Tongue (tissue), 2 donors: ENCODE data around the gene SMAD5. TPM values are rescaled to one million over a fixed set of nuclear protein-coding genes. Genes with fewer than 3 reads are reported as not detected.

Experiments
- DNase-seq: peaks from one replicate; pipeline ENCODE4 v3.0.0-alpha.2; 2015
- total RNA-seq: library from RNA; depleted of rRNA; stranded (reverse); fragments of >200 nt; gene quantifications from one replicate; pipeline ENCODE4 v1.2.3, GENCODE V29; 2014

SMAD5 gene
- total RNA-seq, 1 donor from 2014 or later, result 72.2 TPM

GRCh38 chr5:136197462-136198142 lies 65.0 kb downstream of the SMAD5 start:
- DNase-seq, result no peak

DNA sequence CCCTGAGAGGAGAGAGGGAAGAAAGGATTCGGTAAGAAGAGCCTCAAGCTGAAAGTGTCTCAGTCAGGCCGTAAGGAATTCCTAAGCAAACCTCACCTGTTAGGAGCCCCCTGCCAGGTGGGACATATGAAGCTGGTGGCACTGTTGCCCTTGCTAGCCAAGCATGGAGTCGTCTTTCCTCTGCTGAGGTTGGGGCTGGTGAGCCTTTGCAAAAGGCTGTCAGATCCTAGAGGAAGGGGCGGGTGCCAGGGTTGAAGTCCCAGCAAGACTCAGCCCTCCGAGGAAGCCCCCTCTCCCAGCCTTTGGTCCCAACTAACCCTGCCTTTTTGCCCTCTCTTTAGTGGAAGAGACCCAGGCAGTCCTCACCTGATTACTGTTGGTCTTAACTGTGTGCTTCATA lies 65.8 kb downstream of the SMAD5 start:
- DNase-seq, result no peak

- DNase-seq, result no peak
Observed at GRCh38 chr5:136199408-136199807, 66.8 kb downstream of the SMAD5 start.

- no peak for DNase-seq
Observed at GRCh38 chr5:136200130-136200529, 67.5 kb downstream of the SMAD5 start.

GRCh38 chr5:136200761-136201160 lies 68.1 kb downstream of the SMAD5 start:
- DNase-seq, result no peak

GRCh38 chr5:136201870-136202269 lies 69.2 kb downstream of the SMAD5 start:
- no peak for DNase-seq

- peak; percentile 36 for DNase-seq
Observed at GRCh38 chr5:136202469-136203205, 70.0 kb downstream of the SMAD5 start.

DNA sequence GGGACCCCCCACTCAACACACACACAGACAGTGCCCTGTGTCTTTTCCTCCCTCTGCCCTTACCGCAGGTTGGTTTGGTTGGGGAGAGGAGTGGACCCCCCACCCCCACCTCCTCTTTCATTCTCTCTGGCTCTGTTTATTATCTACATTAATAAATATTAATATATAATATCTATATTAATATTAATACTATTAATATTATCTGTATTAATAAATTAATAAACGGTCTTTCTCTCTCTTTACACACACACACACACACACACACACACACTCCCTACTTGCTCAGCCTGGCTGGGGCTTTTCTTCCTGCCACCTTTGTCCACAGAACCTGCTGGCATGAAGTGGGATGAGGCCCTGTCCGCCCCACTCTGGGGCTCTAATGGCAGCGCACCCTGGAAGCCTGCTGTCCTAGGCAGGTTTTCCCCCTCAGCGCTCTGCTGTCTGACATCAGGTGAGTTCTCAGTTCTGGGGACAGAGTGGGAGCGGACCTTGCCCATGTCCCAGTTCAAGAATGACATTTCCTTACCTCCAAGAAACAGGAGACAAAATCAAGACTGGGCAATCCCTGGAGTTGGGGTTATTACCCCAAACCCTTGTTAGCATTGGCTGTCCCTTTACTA lies 70.8 kb downstream of the SMAD5 start:
- DNase-seq, result no peak

DNA sequence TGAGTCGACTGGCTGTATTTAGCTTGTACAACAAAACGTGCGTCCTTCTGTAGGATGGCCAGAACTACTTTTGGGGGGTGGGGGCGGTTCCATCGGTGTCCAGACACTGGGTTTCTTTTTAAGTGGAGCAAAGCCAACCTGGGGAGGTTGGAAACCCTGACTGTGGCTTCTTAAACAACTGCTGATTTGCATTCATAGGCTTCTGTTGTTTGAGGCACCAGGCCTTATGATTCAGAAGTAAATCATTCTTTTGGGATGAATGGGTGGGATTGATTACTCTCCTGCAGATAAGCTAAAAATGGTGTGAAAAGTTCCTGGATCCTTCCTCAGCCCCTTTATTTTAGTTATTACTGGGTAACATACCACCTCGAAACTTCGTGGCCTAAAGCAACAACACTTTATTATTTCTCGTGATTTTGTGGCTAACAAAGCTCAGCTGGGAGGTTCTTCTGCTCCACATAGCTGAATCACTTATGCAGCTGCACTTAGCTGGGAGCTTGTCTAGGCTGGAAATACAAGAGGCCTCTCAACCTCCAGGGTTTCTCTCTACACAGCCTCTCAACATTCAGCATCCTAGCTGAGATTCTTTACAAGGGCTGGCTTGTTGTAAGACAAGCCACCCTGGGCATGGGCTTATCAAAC lies 72.5 kb downstream of the SMAD5 start:
- no peak for DNase-seq

DNA sequence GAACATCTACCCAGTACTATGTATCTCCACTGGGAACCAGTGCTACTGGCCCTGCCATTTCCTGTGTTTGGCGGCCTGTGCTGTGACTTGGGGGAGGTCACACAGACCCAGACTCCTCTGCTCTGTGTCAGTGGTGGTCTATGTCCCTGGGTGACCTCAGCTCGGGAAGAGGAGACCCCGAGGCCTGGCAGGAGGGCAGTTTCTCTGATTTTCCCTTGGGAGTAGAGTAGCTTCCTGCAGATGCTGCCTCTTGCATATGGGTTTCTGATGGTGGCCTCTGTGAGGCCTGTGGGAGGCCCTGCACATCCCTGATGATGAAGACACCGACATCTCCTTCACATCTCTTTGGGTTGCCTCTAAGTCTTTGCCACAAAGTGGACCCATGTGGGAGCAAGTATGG lies 73.3 kb downstream of the SMAD5 start:
- no peak for DNase-seq

DNA sequence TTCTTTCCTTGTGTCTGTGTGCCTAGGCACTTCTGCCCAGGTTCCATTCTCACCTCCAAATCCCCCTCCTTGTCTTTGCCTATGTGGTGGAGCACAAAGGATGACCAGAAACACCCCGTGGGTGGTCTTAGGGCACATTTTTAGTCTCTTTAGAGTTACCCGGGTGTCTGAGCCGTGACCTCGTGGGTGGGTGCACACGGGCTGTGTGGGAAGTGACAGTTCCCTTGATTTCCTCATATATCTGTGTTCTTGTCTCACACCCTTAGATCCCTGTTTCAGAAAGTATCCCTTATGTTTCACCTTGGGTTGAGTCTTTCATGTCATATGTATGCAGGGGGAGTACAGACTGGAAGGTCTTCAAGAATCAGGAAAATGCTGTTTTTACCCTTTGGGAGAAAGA lies 73.7 kb downstream of the SMAD5 start:
- DNase-seq, result no peak

GRCh38 chr5:136207631-136208030 lies 75.0 kb downstream of the SMAD5 start:
- DNase-seq, result no peak

DNA sequence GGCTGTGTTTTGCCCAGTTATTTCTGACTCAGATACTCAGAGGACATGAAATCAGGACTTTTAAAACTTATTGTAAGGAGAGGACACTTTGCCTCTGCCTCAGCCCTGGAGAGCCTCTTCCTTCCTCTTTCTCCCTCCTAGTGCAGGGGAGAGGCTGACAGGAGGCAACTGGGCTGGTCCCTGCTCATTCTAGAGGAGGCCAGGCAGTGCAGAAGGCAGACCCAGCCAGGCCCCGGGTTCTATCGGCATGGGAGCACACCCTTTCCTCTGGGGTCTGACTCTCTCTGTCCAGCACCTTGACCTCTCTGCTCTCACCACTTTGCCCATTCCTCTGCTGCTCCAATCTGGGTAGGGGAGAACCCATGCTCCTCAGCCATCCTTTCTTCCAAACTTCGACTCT lies 76.3 kb downstream of the SMAD5 start:
- DNase-seq, result no peak

- DNase-seq, result no peak
Observed at GRCh38 chr5:136209346-136209910, 76.8 kb downstream of the SMAD5 start.

- DNase-seq, result no peak
Observed at GRCh38 chr5:136210259-136210658, 77.6 kb downstream of the SMAD5 start.

DNA sequence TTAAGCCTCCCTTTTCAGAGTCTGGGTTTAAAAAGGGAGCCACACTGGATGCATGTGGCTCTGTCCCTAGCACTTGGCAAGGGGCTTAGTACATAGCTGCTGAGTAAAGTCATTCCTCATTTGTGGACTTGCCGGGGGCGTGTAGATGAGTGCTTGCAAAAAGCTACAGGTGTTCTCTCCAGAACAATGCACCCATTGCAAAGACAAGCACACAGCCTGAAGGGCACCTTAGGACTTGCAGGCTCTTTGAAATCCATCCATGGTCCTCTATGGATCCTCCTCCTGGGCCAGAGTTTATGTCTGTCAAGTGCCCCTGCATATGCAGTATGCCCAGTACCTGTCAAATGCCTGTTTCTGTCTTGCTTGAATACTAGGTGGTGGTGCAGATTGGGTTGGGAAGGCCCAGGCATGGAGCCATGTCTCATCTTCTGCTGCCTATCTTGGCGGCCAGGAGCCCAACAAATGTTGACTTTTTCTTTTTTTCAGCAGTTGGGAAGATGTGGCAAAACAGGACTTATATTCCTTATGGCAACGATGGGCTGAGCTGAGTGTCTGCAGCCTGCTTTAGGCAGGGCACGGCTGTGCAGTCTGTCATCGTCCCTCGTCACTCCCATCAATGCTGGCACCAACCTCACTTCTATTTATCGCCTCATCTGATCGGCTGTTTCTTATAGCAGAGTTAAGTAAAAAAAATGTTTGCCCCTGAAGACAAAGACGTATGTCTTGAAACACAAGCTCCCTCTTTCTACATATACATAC lies 78.8 kb downstream of the SMAD5 start:
- DNase-seq, result no peak

DNA sequence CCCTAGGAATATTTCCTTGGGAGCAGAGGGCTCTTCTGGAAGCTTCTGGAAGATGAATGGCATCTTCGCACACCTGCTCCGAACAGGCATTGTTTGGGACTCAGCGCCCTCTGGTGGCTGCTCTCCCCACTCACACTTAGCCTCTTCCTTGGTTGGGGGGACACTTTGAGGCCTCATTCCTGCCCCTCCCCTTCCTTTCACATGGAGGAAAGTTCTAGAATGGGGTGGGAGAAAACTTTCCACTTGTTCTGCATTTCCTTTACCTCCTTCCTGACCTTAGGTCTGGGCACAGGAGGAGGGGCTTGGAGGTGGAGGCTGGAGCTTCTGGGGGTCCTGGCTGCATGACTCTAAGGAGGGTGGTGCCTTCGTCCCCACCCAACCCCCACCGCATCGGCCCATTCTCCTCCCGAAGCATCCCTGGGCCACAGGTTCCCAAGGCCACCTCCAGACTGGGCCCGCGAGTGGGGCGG lies 79.6 kb downstream of the SMAD5 start:
- DNase-seq, result peak; percentile 74

DNA sequence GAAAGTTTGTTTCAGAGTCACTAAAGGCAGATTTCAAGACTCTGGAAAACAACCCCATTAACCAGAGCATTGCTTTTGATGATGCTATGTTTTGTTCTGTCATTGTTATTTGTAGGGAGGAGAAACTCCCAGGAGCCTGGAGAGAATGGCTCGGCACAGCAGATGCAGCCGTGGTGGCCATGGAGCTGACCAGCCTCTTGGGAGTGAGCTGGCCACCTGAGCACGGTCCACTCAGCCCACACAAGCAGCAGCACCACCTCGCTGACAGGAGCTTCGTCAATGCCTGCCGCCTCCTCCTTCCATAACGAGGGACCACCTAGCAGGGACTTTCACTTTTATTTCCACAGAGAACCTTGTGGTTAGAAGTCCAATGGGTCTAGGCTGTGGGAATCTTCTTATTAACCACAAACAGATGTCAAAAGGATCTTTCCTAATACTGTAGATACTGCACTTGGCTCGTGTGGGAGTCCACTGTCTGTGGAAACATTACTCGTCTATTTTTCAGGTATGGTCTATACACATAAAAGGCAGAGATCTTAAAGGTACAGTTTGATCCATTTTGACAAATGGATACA lies 81.4 kb downstream of the SMAD5 start:
- no peak for DNase-seq

GRCh38 chr5:136215812-136216211 lies 83.2 kb downstream of the SMAD5 start:
- DNase-seq, result no peak

DNA sequence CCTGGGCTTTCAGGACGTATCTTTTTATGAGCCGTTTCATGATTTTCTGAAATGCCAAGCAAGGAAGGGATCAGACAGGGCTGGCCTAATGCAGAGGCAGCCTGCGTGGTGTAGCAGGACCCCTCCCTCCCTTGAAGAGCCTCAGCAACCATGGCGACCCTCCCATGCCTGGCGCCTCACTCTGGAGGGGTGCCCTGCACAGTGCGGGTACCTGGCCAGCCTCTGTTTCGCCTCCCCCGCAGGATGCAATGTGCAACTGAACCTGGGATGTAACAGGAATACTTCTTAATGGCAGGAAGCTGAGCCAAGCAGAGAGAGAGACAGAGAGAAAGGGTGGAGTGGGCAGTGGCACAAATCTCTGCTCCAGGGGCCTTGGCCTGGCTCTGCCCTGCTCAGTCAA lies 83.6 kb downstream of the SMAD5 start:
- no peak for DNase-seq

DNA sequence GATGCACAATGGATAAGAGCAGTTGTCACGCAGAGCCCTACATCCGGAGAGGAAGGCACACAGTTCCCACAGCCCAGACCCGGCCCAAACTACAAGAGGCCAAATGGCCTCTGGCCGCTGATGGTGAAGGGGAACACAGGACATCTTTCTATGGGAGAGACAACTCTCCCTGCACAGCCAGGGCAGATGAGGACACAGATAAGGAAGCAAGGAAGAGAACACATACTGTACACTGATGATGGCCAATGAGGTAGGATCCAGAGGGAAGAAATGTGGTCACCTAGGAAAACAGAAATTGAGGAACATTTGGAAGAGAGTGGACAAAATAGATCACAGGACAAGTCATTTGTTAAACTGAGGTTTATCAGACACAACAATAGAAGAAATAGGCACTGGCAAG lies 88.7 kb downstream of the SMAD5 start:
- DNase-seq, result no peak
